Lung (tissue), 12 donors: ENCODE results near the gene YARS1. TPM values are rescaled to one million over a fixed set of nuclear protein-coding genes. Genes with fewer than 3 reads are reported as not detected.

Source experiments
- ATAC-seq: fragments of 200-7000 bp; cut with Tn5 transposase; one replicate; pipeline ENCODE4 v1.9.1; 2020; ENCODE audit warnings: moderate number of reproducible peaks; ENCODE audit not compliant: insufficient read depth, low FRiP score
- DNase-seq, 3 donors: peaks; one replicate each; pipeline ENCODE4 v3.0.0-alpha.2; 2013 to 2017
- H3K27ac ChIP-seq, 2 donors: one replicate each; pipeline ENCODE4 v1.5.1; 2013; ENCODE audit warnings: mild to moderate bottlenecking in 2 of 2, moderate library complexity in 2 of 2, control low read depth in 1 of 2, inconsistent platforms in 1 of 2, low read depth in 1 of 2, low read length in 1 of 2
- H3K27me3 ChIP-seq, 3 donors: one replicate each; pipeline ENCODE4 v1.5.1; 2013; ENCODE audit warnings: low read length in 2 of 3; ENCODE audit not compliant: control insufficient read depth in 3 of 3, insufficient read depth in 3 of 3
- H3K36me3 ChIP-seq, 4 donors: one replicate each; pipeline ENCODE4 v1.5.1; 2013; ENCODE audit warnings: low read length in 4 of 4, mild to moderate bottlenecking in 1 of 4, moderate library complexity in 1 of 4; ENCODE audit not compliant: control insufficient read depth in 4 of 4, insufficient read depth in 4 of 4
- H3K4me1 ChIP-seq, 5 donors: one replicate each; pipeline ENCODE4 v1.5.1; 2013; ENCODE audit warnings: low read length in 5 of 5, mild to moderate bottlenecking in 2 of 5, moderate library complexity in 1 of 5; ENCODE audit not compliant: control insufficient read depth in 5 of 5, insufficient read depth in 5 of 5
- H3K4me3 ChIP-seq: one replicate; pipeline ENCODE4 v1.5.1; 2013; ENCODE audit warnings: mild to moderate bottlenecking, control low read depth, moderate library complexity
- H3K9ac ChIP-seq, 2 donors: one replicate each; pipeline ENCODE4 v1.5.1; 2013; ENCODE audit warnings: low read length in 2 of 2, control low read depth in 1 of 2; ENCODE audit not compliant: insufficient read depth in 1 of 2
- H3K9me3 ChIP-seq, 4 donors: one replicate each; pipeline ENCODE4 v1.5.1; 2013; ENCODE audit warnings: low read length in 3 of 4, mild to moderate bottlenecking in 1 of 4, moderate library complexity in 1 of 4; ENCODE audit not compliant: control insufficient read depth in 4 of 4, insufficient read depth in 3 of 4
- WGBS, 2 donors: extraction: QIAGEN DNeasy Blood & Tissue Kit; methylation state at CpG; one replicate each; pipeline ENCODE4 v1.1.7; 2013; 5-methylcytosine and 5-hydroxymethylcytosine counted together
- polyA plus RNA-seq, 2 donors: library from polyadenylated mRNA; stranded (reverse); fragments of 200-250 nt; gene quantifications; one replicate each; pipeline ENCODE4 v1.2.1, GENCODE V29; 2013
- total RNA-seq, 2 donors: library from RNA; depleted of rRNA in 1 of 2; stranded (reverse); fragments of >200 nt in 1 of 2; gene quantifications; one replicate each; pipeline ENCODE4 v1.2.1, GENCODE V29; 2014 to 2021
- TF ChIP-seq, protein P1 (sequence below): IDR thresholded peaks from 2 replicates; pipeline ENCODE4 v1.5.1; 2012; ENCODE audit warnings: mild to moderate bottlenecking; ENCODE audit errors: control extremely low read depth, extremely low read depth
- donor health status: control.
- donor health status: control.
- donor health status: Bipolar disorder and iron deficiency.
- donor health status: healthy.
- donor health status: DM: yes; HTN: yes; CAD: no.

YARS1 gene
- total and polyA plus RNA-seq, 4 donors = 61.2 to 151 (median 77.8) TPM

- no peak overlapping the region for H3K4me3 ChIP-seq
- H3K9me3 ChIP-seq = no peaks in the 10 kb centered on the region
- TF ChIP-seq, protein P1, sequence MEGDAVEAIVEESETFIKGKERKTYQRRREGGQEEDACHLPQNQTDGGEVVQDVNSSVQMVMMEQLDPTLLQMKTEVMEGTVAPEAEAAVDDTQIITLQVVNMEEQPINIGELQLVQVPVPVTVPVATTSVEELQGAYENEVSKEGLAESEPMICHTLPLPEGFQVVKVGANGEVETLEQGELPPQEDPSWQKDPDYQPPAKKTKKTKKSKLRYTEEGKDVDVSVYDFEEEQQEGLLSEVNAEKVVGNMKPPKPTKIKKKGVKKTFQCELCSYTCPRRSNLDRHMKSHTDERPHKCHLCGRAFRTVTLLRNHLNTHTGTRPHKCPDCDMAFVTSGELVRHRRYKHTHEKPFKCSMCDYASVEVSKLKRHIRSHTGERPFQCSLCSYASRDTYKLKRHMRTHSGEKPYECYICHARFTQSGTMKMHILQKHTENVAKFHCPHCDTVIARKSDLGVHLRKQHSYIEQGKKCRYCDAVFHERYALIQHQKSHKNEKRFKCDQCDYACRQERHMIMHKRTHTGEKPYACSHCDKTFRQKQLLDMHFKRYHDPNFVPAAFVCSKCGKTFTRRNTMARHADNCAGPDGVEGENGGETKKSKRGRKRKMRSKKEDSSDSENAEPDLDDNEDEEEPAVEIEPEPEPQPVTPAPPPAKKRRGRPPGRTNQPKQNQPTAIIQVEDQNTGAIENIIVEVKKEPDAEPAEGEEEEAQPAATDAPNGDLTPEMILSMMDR = no peak
- DNase-seq (peak in 1 of 3 donors; percentile 35), ATAC-seq (no peak)
- 37 to 54% methylated on average over 6 of the region's 6 CpGs for WGBS, 2 donors
- peak overlapping the region in 1 of 2 donors; percentile 93 for H3K27ac ChIP-seq
- no peaks in the 10 kb centered on the region for H3K36me3 ChIP-seq
- no peaks in the 10 kb centered on the region for H3K27me3 ChIP-seq
- H3K9ac ChIP-seq = no peak overlapping the region
- peaks cover 0 to 22% (median 15%) of the 10 kb centered on the region in 5 donors for H3K4me1 ChIP-seq
Measured at GRCh38 chr1:32743380-32744070, 73.6 kb downstream of the YARS1 start.

DNA sequence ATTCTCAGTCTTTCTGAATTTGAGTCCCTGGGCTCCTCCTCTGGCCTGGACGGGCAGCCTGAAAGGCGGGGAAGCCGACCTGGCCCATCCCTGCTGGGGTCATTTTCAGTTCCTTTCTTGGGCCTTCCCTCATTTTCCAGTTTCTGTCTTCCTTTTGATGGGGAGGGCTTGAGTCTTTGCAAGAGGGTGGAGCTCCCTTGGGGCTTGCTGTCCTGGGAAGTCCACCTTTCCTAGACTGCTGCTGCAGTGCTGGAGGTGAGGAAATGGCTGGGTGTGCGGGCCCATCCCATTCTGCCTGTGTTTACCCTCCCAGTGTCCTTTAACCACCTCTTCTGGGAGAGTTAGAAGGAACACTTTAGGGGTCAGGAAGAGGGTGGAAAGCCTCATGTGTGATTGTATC, 74.2 kb downstream of the YARS1 start:
- Histone ChIP-seq H3K4me1 (peaks cover 0 to 22% (median 15%) of the 10 kb centered on the region in 5 donors), H3K36me3 (no peaks in the 10 kb centered on the region), H3K9me3 (no peaks in the 10 kb centered on the region), H3K27ac (peak overlapping the region in 1 of 2 donors; percentile 93), H3K27me3 (no peaks in the 10 kb centered on the region), H3K9ac (no peak overlapping the region), H3K4me3 (no peak overlapping the region)
- DNase-seq = no peak
- TF ChIP-seq, protein P1 = no peak
- 39 to 82% methylated on average over 4 of the region's 4 CpGs for WGBS, 2 donors
- peak; percentile 32 for ATAC-seq

- Histone ChIP-seq H3K36me3 (no peaks in the 10 kb centered on the region), H3K27me3 (no peaks in the 10 kb centered on the region), H3K4me1 (peaks cover 0 to 22% (median 15%) of the 10 kb centered on the region in 5 donors), H3K9me3 (no peaks in the 10 kb centered on the region), H3K4me3 (peak overlapping the region; percentile 80), H3K9ac (peak overlapping the region in 1 of 2 donors; percentile 26), H3K27ac (peak overlapping the region; percentile 24 to 93)
- DNase-seq (peak in 1 of 3 donors; percentile 27), ATAC-seq (peak; percentile 15)
- WGBS, 2 donors = 14 to 15% methylated on average over 27 to 28 of the region's 28 CpGs
- TF ChIP-seq, protein P1 = no peak
Measured at GRCh38 chr1:32742199-32742947, 74.8 kb downstream of the YARS1 start.
